GM06990 (cell line): ENCODE measurements around the gene MYO1D.

Experiments used
- DNase-seq: peaks from one replicate; pipeline ENCODE4 v3.0.0-alpha.2; 2011; ENCODE audit not compliant: insufficient read length; ENCODE audit errors: extremely low read depth
- H3K27me3 ChIP-seq: replicated peaks from 2 replicates; pipeline ENCODE4 v1.6.0; 2011; ENCODE audit warnings: low read length; ENCODE audit not compliant: control insufficient read depth, insufficient read depth
- H3K36me3 ChIP-seq: 2 replicates; pipeline ENCODE4 v1.5.1; 2011; ENCODE audit warnings: low read length; ENCODE audit not compliant: control insufficient read depth, insufficient read depth
- H3K4me3 ChIP-seq: replicated peaks from 2 replicates; pipeline ENCODE4 v1.5.1; 2011; ENCODE audit warnings: low read depth, mild to moderate bottlenecking, control low read depth, low read length
- TF ChIP-seq, protein P1 (sequence below): IDR thresholded peaks from 2 replicates; pipeline ENCODE4 v1.5.1; 2011; ENCODE audit warnings: low read length, control low read depth, mild to moderate bottlenecking, inconsistent platforms; ENCODE audit not compliant: insufficient read depth, poor library complexity, severe bottlenecking

Gene MYO1D

DNA sequence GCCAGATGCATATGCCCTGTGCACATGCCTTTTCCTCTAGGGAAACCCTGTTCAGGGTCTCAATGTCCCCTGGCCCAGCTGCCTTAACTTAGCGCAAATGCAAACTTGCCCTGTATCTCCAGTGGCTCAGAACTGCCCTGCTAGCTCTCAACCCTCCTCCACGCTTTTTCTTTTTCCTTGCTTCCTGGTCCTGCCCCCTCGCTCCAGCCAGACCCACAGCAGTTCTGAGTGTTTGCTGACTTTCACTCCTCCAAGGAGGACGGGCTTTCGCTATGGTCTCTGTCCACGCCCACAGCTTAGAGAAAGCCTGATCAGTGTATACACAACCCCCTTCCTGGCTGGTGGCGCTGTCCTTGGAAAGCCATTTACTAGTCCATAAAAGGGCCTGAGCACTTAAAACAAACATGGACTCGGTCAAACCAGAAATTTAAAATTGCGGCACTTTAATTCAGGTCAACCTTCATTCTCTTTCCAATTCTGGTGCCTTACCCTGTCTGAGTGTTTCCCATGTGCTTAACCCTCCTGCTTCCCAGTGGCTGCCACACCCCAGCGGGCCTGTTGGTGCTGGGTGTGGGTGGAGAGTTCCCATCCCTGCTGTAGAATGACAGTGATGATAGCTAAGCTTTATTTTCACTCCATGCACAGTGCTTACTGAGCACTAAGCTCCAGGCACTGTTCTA, 35.4 kb upstream of the MYO1D start:
- no peak overlapping the region for H3K4me3 ChIP-seq
- H3K27me3 ChIP-seq = no peaks in the 10 kb centered on the region; the same call in none of the 2 replicates
- H3K36me3 ChIP-seq = no peaks in the 10 kb centered on the region
- no peak for DNase-seq
- TF ChIP-seq, protein P1, sequence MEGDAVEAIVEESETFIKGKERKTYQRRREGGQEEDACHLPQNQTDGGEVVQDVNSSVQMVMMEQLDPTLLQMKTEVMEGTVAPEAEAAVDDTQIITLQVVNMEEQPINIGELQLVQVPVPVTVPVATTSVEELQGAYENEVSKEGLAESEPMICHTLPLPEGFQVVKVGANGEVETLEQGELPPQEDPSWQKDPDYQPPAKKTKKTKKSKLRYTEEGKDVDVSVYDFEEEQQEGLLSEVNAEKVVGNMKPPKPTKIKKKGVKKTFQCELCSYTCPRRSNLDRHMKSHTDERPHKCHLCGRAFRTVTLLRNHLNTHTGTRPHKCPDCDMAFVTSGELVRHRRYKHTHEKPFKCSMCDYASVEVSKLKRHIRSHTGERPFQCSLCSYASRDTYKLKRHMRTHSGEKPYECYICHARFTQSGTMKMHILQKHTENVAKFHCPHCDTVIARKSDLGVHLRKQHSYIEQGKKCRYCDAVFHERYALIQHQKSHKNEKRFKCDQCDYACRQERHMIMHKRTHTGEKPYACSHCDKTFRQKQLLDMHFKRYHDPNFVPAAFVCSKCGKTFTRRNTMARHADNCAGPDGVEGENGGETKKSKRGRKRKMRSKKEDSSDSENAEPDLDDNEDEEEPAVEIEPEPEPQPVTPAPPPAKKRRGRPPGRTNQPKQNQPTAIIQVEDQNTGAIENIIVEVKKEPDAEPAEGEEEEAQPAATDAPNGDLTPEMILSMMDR = no peak

DNA sequence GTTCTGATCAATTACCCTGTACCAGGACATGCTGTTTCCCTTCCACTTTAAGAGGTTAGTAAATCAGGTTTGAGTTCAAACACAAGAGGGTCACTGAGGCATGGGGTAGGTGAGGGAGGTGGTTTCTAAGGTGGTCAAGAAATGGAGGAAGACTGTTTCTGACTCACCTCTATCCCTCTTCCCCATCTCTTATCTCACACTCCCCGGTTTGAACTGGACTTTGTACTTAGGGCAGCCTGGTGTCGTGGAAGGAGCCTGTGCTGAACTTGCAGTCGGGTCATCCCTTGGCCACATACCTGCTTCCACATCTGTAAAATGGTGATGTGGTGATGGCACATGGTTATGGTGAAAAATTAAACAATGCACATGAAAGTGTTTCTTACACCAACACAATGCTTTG, 33.8 kb upstream of the MYO1D start:
- TF ChIP-seq, protein P1 = no peak
- no peak for DNase-seq
- H3K36me3 ChIP-seq = no peaks in the 10 kb centered on the region
- H3K27me3 ChIP-seq = no peaks in the 10 kb centered on the region; the same call in none of the 2 replicates
- H3K4me3 ChIP-seq = no peak overlapping the region

DNA sequence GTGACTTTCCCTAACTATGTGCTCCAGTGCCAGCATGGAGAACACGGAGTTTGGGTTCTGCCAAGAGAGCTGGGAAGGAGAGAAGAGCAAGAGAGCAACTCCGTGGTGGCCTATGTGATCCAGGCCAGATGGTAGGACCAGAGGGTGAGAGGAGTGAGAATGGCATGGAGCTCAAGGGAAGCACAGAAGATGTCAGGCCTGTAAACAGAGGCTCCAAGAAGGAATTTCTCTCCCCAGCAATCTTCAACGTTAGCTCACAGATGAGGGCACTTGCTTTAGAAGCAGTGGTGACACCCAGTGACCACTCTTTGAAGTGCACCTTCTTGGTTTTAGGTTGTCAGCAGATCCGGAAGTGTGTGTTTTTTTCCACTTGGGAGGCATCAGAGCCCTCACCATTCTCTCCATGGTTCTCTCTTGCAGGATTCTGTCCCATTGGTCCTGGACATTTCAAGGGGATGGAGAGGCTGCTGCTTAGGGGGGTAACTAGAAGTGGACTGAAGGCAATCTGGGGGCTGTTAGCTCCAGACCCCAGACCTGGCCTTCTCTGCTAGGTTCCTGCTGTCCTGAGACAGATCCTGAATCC, 33.0 kb upstream of the MYO1D start:
- Histone ChIP-seq H3K27me3 (no peaks in the 10 kb centered on the region; the same call in 1 of the 2 replicates), H3K36me3 (no peaks in the 10 kb centered on the region), H3K4me3 (no peak overlapping the region)
- peak; percentile 28 for DNase-seq
- TF ChIP-seq, protein P1 = peak; percentile 78

DNA sequence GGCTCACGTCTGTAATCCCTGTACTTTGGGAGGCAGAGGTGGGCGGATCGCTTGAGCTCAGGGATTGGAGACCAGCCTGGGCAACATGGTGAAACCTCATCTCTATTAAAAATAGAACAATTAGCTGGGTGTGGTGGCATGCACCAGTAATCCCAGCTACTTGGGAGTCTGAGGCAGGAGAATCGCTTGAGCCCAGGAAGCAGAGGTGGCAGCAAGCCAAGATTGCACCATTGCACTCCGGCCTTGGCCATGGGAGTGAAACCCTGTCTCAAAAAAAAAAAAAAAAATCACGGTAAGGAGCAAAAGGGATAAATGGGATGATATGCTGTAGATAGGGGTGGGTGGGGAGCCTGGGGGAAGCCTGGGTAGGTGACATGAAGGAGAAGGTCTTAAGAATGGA, 30.7 kb upstream of the MYO1D start:
- Histone ChIP-seq H3K4me3 (no peak overlapping the region), H3K27me3 (no peaks in the 10 kb centered on the region; the same call in 1 of the 2 replicates), H3K36me3 (no peaks in the 10 kb centered on the region)
- DNase-seq = no peak
- TF ChIP-seq, protein P1 = no peak

DNA sequence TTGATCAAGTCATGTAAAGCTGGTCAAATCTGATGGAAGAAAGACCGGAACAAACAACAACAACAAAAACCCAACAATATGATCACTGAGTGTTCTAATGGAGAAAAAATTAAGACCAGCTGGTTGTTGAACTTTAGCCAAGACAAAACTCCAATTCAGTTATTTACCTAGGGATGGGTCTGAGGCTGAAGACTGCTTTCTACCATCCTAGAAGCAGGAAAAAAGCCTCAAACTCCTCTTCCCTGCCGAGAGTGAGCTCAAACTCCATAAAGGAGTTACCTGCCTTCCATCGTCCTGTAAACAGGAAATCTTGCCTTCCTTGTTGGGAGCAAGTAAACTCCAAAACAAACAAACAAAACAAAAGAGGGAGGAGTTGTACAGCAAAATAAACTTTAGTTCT, 28.0 kb upstream of the MYO1D start:
- TF ChIP-seq, protein P1 = no peak
- H3K36me3 ChIP-seq = no peaks in the 10 kb centered on the region
- DNase-seq = no peak
- no peaks in the 10 kb centered on the region for H3K27me3 ChIP-seq
- H3K4me3 ChIP-seq = no peak overlapping the region
